ENCODE results near the gene SSR4. TPM values are rescaled to one million over a fixed set of nuclear protein-coding genes. Genes with fewer than 3 reads are reported as not detected.

Gene SSR4
- total and polyA plus RNA-seq, 2 experiments from 2014 or later = 316 to 693 TPM

DNA sequence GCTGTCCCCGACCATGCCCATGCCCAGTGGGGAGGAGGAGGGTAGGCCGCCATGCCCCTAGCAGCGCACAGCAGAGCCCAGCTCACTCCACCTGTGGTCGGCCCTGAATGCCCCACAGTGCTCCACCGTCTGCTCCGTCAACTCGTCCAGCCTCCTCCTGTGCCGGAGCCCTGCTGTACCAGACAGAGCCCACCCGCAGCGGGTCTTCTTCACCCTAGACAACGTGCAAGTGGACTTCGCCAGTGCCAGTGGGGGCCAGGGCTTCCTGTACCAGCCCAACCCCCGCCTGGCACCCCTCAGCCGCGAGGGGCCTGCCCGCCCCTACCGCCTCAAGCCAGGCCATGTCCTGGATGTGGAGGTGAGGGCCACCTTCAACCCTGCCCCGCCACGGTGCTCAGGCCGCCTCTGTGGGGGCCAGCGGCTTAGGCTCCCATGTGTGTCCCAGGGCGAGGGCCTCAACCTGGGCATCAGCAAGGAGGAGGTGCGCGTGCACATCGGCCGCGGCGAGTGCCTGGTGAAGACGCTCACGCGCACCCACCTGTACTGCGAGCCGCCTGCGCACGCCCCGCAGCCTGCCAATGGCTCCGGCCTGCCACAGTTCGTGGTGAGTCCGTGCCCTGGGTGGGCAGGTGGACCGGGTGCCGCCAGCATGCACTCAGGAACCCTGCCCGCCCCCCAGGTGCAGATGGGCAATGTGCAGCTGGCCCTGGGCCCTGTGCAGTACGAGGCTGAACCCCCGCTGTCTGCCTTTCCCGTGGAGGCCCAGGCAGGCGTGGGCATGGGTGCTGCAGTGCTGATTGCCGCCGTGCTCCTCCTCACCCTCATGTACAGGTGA lies 20.5 kb upstream of the SSR4 start:
- H3K9me3 ChIP-seq (ENCODE audit: low read depth) = no peaks in the 10 kb centered on the region
- H2AFZ ChIP-seq = no peak overlapping the region
- no peak overlapping the region for H3K4me2 ChIP-seq
- no peaks in the 10 kb centered on the region for H3K27me3 ChIP-seq
- no peaks in the 10 kb centered on the region for H4K20me1 ChIP-seq (ENCODE audit: insufficient read depth, poor library complexity, severe bottlenecking)
- DNase-seq (ENCODE audit: low spot score) = no peak
- H3K4me3 ChIP-seq = no peak overlapping the region
- no peak overlapping the region for H3K27ac ChIP-seq
- no peaks in the 10 kb centered on the region for H3K79me2 ChIP-seq
- 94% methylated on average over 35 of the region's 48 CpGs for WGBS (ENCODE audit: low lambda C conversion rate, missing lambda C conversion rate)
- no peaks in the 10 kb centered on the region for H3K9me2 ChIP-seq (replicated peaks; ENCODE audit: insufficient read depth)
- H3K4me1 ChIP-seq (ENCODE audit: insufficient read depth) = no peaks in the 10 kb centered on the region
- no peaks in the 10 kb centered on the region for H3K36me3 ChIP-seq (replicated peaks; ENCODE audit: insufficient read depth, low read depth)
- no peak for TF ChIP-seq EZH2 (IDR thresholded peaks at IDR 0.05; ENCODE audit: borderline replicate concordance)
- no peak for TF ChIP-seq EZH2phosphoT487 (IDR thresholded peaks at IDR 0.05; ENCODE audit: low read depth, severe bottlenecking, unreplicated experiment)
- TF ChIP-seq, protein P1, sequence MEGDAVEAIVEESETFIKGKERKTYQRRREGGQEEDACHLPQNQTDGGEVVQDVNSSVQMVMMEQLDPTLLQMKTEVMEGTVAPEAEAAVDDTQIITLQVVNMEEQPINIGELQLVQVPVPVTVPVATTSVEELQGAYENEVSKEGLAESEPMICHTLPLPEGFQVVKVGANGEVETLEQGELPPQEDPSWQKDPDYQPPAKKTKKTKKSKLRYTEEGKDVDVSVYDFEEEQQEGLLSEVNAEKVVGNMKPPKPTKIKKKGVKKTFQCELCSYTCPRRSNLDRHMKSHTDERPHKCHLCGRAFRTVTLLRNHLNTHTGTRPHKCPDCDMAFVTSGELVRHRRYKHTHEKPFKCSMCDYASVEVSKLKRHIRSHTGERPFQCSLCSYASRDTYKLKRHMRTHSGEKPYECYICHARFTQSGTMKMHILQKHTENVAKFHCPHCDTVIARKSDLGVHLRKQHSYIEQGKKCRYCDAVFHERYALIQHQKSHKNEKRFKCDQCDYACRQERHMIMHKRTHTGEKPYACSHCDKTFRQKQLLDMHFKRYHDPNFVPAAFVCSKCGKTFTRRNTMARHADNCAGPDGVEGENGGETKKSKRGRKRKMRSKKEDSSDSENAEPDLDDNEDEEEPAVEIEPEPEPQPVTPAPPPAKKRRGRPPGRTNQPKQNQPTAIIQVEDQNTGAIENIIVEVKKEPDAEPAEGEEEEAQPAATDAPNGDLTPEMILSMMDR (IDR thresholded peaks at IDR 0.05; ENCODE audit: poor library complexity) = no peak

DNA sequence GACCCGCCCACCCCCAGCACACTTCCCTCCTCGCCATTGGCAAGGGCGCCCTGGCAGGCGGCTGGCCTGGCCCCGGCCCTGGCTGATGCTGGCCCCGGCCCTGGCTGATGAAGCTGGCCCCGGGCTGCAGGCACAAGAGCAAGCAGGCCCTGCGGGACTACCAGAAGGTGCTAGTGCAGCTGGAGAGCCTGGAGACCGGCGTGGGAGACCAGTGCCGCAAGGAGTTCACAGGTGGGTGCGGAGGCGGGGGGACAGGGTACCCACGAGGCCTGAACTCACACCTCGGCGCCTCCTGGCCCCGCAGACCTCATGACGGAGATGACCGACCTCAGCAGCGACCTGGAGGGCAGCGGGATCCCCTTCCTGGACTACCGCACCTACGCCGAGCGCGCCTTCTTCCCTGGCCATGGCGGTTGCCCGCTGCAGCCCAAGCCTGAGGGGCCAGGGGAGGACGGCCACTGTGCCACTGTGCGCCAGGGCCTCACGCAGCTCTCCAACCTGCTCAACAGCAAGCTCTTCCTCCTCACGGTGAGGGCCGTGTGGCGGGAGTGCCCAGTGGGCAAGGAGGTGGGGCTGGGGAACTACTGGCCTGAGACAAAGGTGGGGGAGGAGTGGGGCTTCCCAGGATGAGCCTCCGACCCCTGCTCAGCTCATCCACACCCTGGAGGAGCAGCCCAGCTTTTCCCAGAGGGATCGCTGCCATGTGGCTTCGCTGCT lies 19.7 kb upstream of the SSR4 start:
- no peaks in the 10 kb centered on the region for H3K4me1 ChIP-seq (ENCODE audit: insufficient read depth)
- no peak overlapping the region for H3K4me2 ChIP-seq
- no peaks in the 10 kb centered on the region for H3K9me3 ChIP-seq (ENCODE audit: low read depth)
- no peaks in the 10 kb centered on the region for H3K27me3 ChIP-seq
- no peak overlapping the region for H3K27ac ChIP-seq
- H3K9me2 ChIP-seq (replicated peaks; ENCODE audit: insufficient read depth) = no peaks in the 10 kb centered on the region
- no peaks in the 10 kb centered on the region for H3K79me2 ChIP-seq
- H3K36me3 ChIP-seq (replicated peaks; ENCODE audit: insufficient read depth, low read depth) = no peaks in the 10 kb centered on the region
- DNase-seq (ENCODE audit: low spot score) = no peak
- H2AFZ ChIP-seq = no peak overlapping the region
- WGBS (ENCODE audit: low lambda C conversion rate, missing lambda C conversion rate) = 91% methylated on average over 36 of the region's 37 CpGs
- no peaks in the 10 kb centered on the region for H4K20me1 ChIP-seq (ENCODE audit: insufficient read depth, poor library complexity, severe bottlenecking)
- no peak overlapping the region for H3K4me3 ChIP-seq
- TF ChIP-seq EZH2phosphoT487 (IDR thresholded peaks at IDR 0.05; ENCODE audit: low read depth, severe bottlenecking, unreplicated experiment) = no peak
- TF ChIP-seq, protein P1 (IDR thresholded peaks at IDR 0.05; ENCODE audit: poor library complexity) = no peak
- TF ChIP-seq EZH2 (IDR thresholded peaks at IDR 0.05; ENCODE audit: borderline replicate concordance) = no peak

DNA sequence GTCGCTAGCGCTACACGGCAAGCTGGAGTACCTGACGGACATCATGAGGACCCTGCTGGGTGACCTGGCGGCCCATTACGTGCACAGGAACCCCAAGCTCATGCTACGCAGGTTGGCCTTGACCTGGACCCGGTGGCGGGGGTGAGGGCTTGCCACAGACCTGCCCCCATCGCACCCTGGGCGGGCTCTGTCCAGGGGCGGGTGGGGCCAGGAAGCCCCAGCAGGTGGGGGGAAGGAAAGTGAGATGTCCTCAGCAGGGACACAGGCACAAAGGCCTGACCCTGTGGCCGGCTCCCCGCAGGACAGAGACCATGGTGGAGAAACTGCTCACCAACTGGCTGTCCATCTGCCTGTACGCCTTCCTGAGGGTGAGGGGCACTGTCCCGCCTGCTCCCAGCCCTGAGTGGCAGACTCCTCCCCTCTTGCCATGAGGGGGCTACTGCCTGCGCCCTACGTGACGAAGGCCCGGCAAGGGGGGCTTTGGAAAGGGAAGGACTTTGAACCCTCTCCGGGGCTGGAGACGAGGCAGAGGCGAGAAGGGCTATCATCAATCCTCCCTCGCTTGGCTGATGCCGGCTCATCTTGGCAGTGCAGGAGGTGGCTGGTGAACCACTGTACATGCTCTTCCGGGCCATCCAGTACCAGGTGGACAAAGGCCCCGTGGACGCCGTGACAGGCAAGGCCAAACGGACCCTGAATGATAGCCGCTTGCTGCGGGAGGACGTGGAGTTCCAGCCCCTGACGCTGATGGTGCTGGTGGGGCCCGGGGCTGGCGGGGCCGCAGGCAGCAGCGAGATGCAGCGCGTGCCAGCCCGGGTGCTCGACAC lies 19.0 kb upstream of the SSR4 start:
- Histone ChIP-seq H3K4me1 (ENCODE audit: insufficient read depth) (no peaks in the 10 kb centered on the region), H3K27ac (no peak overlapping the region), H3K9me2 (replicated peaks; ENCODE audit: insufficient read depth) (no peaks in the 10 kb centered on the region), H3K79me2 (no peaks in the 10 kb centered on the region), H3K4me3 (no peak overlapping the region), H4K20me1 (ENCODE audit: insufficient read depth, poor library complexity, severe bottlenecking) (no peaks in the 10 kb centered on the region), H3K9me3 (ENCODE audit: low read depth) (no peaks in the 10 kb centered on the region), H3K27me3 (no peaks in the 10 kb centered on the region), H3K4me2 (no peak overlapping the region), H3K36me3 (replicated peaks; ENCODE audit: insufficient read depth, low read depth) (no peaks in the 10 kb centered on the region), H2AFZ (no peak overlapping the region)
- TF ChIP-seq EZH2 (IDR thresholded peaks at IDR 0.05; ENCODE audit: borderline replicate concordance) (no peak), EZH2phosphoT487 (IDR thresholded peaks at IDR 0.05; ENCODE audit: low read depth, severe bottlenecking, unreplicated experiment) (no peak)
- TF ChIP-seq, protein P1 (IDR thresholded peaks at IDR 0.05; ENCODE audit: poor library complexity) = no peak
- no peak for DNase-seq (ENCODE audit: low spot score)
- 91% methylated on average over 31 of the region's 42 CpGs for WGBS (ENCODE audit: low lambda C conversion rate, missing lambda C conversion rate)

Data from hepatocyte (in vitro differentiated cells).